DOHH2 (cell line): ENCODE measurements around the gene ACYP2.

Source experiments
- H3F3A ChIP-seq: fragments of 200-600 bp; sonication (generic), shearing (Covaris generic); 2 replicates; pipeline ENCODE4 v1.6.0; 2016; ENCODE audit warnings: antibody characterized with exemption, mild to moderate bottlenecking; ENCODE audit not compliant: control insufficient read depth, insufficient read depth
- H3K27ac ChIP-seq: fragments of 200-600 bp; sonication (generic); 2 replicates; pipeline ENCODE4 v1.5.1; 2014; ENCODE audit warnings: low read depth, mild to moderate bottlenecking, low read length, moderate library complexity
- H3K27me3 ChIP-seq: fragments of 200-600 bp; sonication (generic); 2 replicates; pipeline ENCODE4 v1.6.1; 2014; ENCODE audit warnings: mild to moderate bottlenecking, low read length, mixed read lengths; ENCODE audit not compliant: control insufficient read depth
- H3K36me3 ChIP-seq: fragments of 200-600 bp; sonication (generic); 2 replicates; pipeline ENCODE4 v1.6.1; 2014; ENCODE audit warnings: mild to moderate bottlenecking, low read length, moderate library complexity, mixed read lengths; ENCODE audit not compliant: control insufficient read depth
- H3K4me1 ChIP-seq: fragments of 200-600 bp; sonication (generic); 2 replicates; pipeline ENCODE4 v1.6.1; 2014; ENCODE audit warnings: mild to moderate bottlenecking, low read length, mixed read lengths; ENCODE audit not compliant: control insufficient read depth
- H3K4me2 ChIP-seq: fragments of 200-600 bp; sonication (generic); 2 replicates; pipeline ENCODE4 v1.6.0; 2014; ENCODE audit warnings: mild to moderate bottlenecking, low read length, moderate library complexity
- H3K4me3 ChIP-seq: fragments of 200-600 bp; sonication (generic); 2 replicates; pipeline ENCODE4 v1.5.1; 2014; ENCODE audit warnings: mild to moderate bottlenecking, low read length, mixed read lengths
- H3K79me2 ChIP-seq: fragments of 200-600 bp; sonication (generic); 2 replicates; pipeline ENCODE4 v1.6.1; 2014; ENCODE audit warnings: mild to moderate bottlenecking, low read length, mixed read lengths; ENCODE audit not compliant: control insufficient read depth
- H3K9me2 ChIP-seq: fragments of 200-600 bp; sonication (generic); replicated peaks from 2 replicates; pipeline ENCODE4 v1.6.1; 2014; ENCODE audit warnings: mild to moderate bottlenecking, low read length, mixed read lengths; ENCODE audit not compliant: control insufficient read depth
- H3K9me3 ChIP-seq: fragments of 200-600 bp; sonication (generic); 2 replicates; pipeline ENCODE4 v1.6.1; 2014; ENCODE audit warnings: antibody characterized with exemption, low read length, mixed read lengths; ENCODE audit not compliant: control insufficient read depth, insufficient read depth
- H4K20me1 ChIP-seq: fragments of 200-600 bp; sonication (generic); 2 replicates; pipeline ENCODE4 v1.6.0; 2014; ENCODE audit warnings: low read depth, mild to moderate bottlenecking, antibody characterized with exemption, low read length, moderate library complexity; ENCODE audit not compliant: control insufficient read depth, insufficient read depth
- CTCF ChIP-seq: fragments of 200-600 bp; sonication (generic); IDR thresholded peaks from one replicate; pipeline ENCODE4 v1.5.1; 2014; ENCODE audit warnings: antibody characterized with exemption, mild to moderate bottlenecking, low read depth, low read length; ENCODE audit not compliant: poor library complexity, severe bottlenecking
- EZH2phosphoT487 ChIP-seq: fragments of 200-600 bp; sonication (generic); IDR thresholded peaks from 2 replicates; pipeline ENCODE4 v1.6.1; 2017; ENCODE audit warnings: borderline replicate concordance, mild to moderate bottlenecking, antibody characterized with exemption, low read length, moderate library complexity, mixed read lengths

The ACYP2 gene

GRCh38 chr2:54164106-54164505 is 48.7 kb downstream of the ACYP2 start:
- H3K27ac ChIP-seq = no peak overlapping the region
- no peaks in the 10 kb centered on the region for H3K9me3 ChIP-seq
- H3F3A ChIP-seq = no peaks in the 10 kb centered on the region

GRCh38 chr2:54166121-54166773 is 50.8 kb downstream of the ACYP2 start:
- Histone ChIP-seq H3K4me1 (0 out of 2 replicates have a peak, but pooled peaks cover 4% of the 10 kb centered on the region), H3K9me2 (no peaks in the 10 kb centered on the region), H3K4me3 (no peak overlapping the region), H3K79me2 (no peaks in the 10 kb centered on the region), H3K36me3 (no peaks in the 10 kb centered on the region), H3K27me3 (no peaks in the 10 kb centered on the region), H4K20me1 (no peaks in the 10 kb centered on the region), H3K27ac (no peak overlapping the region), H3F3A (no peaks in the 10 kb centered on the region), H3K9me3 (no peaks in the 10 kb centered on the region), H3K4me2 (no peak overlapping the region)
- TF ChIP-seq CTCF = no peak
- no peak for TF ChIP-seq EZH2phosphoT487

More at GRCh38 chr2:54164106-54164505, 48.7 kb downstream of the ACYP2 start:
- Histone ChIP-seq H3K9me2 (no peaks in the 10 kb centered on the region), H3K4me2 (no peak overlapping the region), H3K27me3 (no peaks in the 10 kb centered on the region), H3K79me2 (no peaks in the 10 kb centered on the region), H3K4me3 (no peak overlapping the region), H4K20me1 (no peaks in the 10 kb centered on the region), H3K4me1 (0 out of 2 replicates have a peak, but pooled peaks cover 4% of the 10 kb centered on the region), H3K36me3 (no peaks in the 10 kb centered on the region)
- TF ChIP-seq CTCF (no peak), EZH2phosphoT487 (no peak)

- TF ChIP-seq CTCF = peak; percentile 29
- no peak for TF ChIP-seq EZH2phosphoT487
- Histone ChIP-seq H3K4me2 (no peak overlapping the region), H3K79me2 (no peaks in the 10 kb centered on the region), H4K20me1 (no peaks in the 10 kb centered on the region), H3K4me3 (no peak overlapping the region), H3K36me3 (no peaks in the 10 kb centered on the region), H3K9me2 (no peaks in the 10 kb centered on the region), H3F3A (no peaks in the 10 kb centered on the region), H3K4me1 (no peaks in the 10 kb centered on the region), H3K27ac (no peak overlapping the region), H3K27me3 (no peaks in the 10 kb centered on the region), H3K9me3 (no peaks in the 10 kb centered on the region)
Measured at GRCh38 chr2:54176577-54176976, 61.2 kb downstream of the ACYP2 start.
